HG03060 (cell line): ENCODE results near the gene URB2.
"Not testable (repeated sequence)": the region's sequence is repeated elsewhere in the genome, so short reads cannot be mapped to it uniquely, and the experiment has no call there.

ENCODE experiments used
- ATAC-seq: cut with Tn5 transposase; IDR thresholded peaks from one replicate; pipeline ENCODE4 v1.9.1; 2021; ENCODE audit warnings: low read depth, moderate number of reproducible peaks; ENCODE audit not compliant: unreplicated experiment

URB2 gene

GRCh38 chr1:229608590-229608989 is 17.5 kb upstream of the URB2 start:
- no peak for ATAC-seq

- no peak for ATAC-seq
These were observed 12.1 kb upstream of the URB2 start for GRCh38 chr1:229613938-229614337.

DNA sequence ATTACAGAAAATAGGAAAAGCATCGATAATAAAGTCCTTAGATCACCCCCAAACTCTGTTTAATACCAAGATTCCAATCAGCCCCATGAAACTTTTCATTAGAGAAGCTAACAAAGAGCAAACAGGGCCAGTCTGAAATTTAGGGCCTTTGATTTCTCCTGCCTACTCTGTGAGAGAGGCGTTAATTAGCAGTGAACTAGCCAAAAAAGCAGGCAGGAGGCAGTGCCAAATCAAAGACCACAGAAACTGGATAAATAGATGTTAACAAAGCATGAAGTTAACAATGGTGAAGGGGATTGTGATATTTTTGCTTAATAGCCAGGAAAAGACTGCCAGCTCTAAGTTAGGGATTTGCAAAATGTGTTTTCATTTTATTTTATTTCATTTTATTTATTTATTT is 11.3 kb upstream of the URB2 start:
- ATAC-seq = no peak

DNA sequence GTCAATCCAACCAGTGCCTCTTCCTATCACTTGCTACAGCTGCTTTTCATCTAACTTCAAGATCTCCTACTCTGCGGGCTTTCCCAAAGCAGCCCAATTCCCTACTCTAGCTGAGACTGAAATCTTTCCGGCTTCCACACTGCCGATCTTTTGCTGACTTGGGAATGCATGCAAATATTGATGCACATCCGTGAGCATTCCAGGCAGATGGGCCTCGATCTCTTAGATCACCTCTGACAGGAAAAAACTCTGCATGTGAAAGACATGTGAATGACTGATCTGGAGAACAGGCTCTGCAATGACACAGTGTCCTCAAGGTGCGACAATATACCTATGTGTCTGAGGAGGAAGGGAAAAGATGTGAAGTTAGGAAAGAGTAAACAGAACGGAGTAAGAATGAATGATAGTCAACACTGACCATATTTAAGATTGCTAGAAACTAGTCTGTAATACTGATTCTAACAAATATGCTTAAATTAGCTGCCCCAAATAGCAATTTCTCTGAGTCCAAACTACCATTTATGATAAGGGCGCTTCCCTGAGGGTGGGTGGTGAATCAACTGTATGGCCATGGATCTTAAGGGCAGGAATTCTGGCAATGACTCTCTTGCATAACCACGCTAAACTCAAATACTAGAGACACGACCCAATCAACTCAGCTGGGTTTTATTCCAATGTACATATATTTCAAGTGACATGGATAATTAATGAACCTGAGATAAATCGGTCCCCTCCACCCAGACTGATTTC is 8.5 kb upstream of the URB2 start:
- no peak for ATAC-seq

DNA sequence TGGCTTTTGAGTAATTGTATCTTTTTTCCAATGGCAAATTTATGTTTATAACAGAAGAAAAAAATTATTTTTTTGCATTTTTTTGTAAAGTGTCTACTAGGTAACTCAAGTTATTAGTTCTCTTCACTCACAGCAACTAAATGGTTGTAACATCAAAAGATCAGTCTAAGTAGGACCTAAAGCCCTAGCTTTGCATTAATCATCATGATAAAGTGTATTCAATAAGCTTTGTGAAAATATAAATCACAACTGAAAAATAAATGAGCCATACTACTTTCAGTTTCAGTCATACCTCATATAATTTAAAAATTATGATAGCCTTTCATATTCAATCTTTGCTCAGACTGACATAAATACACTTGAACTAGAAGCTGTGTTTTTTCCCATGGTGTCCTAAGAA is 7.0 kb upstream of the URB2 start:
- ATAC-seq = no peak

DNA sequence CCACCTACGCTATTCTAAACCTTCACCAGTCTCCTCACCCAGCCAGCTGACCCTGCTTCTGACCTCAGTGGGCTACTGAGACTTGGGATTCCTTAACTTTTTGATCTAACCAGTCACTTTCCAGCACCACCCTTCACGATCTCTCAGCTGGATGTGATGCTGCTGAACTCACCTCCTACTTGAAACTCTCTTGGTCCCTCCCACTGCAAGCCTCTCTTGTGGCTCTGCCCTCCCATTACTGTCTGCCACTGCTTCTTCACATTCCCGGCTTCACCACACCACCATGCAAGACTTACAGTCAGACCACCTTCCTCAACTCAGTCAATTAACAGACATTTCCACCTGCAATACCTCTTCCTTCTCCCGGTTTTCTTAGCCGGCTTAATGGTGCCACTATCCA is 6.4 kb upstream of the URB2 start:
- no peak for ATAC-seq

DNA sequence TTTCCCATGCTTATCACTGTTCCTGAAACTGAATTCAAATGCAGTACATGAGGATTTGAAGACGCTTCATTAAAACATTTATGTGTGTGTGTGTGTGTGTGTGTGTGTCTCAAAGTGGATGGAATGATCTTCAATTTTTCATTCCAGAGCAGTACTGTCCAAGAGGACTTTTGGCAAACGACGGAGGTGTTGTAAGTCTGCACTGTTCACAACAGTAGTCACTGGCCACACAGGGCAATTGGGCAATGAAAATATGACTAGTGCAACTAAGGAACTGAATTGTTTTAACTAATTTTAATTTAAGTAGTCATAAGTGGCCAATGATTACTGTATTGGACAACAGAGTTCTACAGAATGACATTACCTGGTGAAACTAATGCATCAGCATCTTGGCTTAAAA is 5.2 kb upstream of the URB2 start:
- no peak for ATAC-seq

DNA sequence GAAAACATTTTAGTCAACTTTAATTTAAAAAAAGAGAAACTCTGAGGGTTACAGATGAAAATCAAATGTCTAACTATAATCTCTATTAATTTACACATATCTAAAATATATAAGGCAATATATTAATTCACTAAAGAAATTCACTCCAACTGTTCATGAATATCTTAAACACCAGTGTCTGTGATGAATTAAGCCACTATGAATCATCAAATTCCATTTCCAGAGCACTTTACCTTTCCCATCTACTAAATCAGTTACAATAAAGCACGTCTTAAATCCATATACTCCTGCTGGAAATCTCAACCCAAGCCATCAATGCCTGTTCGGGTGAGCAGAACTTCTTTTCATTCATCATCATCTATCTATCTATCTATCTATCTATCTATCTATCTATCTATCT is 4.4 kb upstream of the URB2 start:
- ATAC-seq = no peak

GRCh38 chr1:229622641-229623120 is 3.4 kb upstream of the URB2 start:
- not testable (repeated sequence) for ATAC-seq

GRCh38 chr1:229623225-229623624 is 2.8 kb upstream of the URB2 start:
- ATAC-seq = no peak

DNA sequence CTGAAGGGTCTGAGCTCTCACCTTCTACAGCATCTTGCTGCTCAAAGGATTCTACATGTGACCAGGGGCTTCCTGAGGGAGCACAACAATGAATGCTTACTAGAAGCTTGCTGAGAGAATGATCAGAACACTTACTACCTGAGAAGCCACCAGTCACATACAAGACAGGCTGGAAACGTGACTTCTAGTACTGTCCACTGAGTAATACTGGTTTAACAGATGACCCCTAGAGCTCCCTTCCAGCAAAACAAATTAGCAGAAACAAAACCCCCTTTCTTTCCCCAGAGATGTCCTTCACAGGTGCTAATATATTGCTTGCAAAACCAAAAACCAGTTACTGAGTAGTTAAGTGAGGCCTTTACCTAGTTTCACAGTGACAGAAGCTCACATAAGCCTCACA is 2.2 kb upstream of the URB2 start:
- no peak for ATAC-seq

DNA sequence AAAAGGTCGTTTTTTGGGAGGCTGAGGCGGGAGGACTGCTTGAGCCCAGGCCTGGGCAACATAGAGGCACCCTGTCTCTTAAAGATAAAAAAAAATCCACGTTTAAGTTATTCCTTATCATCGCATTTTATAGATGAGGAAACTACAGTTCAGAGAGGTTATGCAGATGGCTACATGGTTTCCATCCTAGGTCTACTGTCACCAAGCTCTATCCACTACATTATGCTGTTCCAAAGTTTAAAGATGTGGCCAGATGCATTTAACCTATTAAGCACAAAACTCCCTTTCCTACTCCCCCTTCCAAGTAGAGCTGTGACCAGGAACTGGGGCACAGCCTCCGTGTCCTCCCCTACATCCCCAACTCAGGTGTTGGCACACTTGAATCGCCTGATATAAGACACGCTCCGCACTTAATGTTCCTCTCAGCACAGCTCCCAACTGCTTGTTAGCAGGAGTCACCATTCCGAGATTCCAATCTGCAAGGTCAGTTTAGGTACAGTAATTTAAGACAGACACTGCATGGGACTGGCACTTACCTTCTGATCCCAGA is 1.5 kb upstream of the URB2 start:
- no peak for ATAC-seq

GRCh38 chr1:229625071-229625914 is 754 bp upstream of the URB2 start:
- ATAC-seq = no peak

DNA sequence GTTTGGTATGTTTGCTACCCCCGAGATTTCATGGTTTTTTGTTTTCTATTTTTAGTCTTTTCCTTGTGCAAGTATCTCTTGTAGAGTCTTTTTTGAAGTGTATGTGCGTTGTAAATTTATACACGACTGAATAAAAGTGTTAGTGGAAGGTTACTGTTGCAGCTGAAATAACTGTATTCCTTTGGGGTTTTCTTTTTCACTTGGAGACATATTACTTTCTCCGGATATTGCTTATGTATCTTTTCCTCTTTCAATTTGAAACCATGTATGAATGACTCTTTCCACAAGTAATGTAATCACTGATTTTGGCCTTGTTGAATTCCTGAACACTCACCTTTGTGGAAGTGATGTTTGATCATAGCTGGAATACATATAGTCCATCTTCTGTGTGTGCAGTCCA is 956 bp downstream of the URB2 start:
- no peak for ATAC-seq

DNA sequence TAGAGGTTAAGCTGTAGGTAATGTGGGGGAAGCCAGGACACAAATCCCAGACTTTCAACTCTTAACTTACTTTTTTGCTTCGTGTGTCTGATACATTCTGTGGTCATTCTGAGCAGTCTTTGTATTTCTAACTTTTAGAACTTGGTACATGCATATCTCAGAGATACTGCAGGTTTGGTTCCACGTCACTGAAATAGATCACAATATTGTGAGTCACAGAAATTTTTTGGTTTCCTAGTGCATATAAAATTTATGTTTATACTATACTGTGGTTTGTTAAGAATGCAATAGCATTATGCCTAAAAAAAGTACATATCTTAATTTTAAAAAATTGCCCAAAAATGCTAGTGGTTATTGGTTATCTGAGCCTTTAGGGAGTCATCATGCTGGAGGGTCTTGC is 3.2 kb downstream of the URB2 start:
- ATAC-seq = no peak

DNA sequence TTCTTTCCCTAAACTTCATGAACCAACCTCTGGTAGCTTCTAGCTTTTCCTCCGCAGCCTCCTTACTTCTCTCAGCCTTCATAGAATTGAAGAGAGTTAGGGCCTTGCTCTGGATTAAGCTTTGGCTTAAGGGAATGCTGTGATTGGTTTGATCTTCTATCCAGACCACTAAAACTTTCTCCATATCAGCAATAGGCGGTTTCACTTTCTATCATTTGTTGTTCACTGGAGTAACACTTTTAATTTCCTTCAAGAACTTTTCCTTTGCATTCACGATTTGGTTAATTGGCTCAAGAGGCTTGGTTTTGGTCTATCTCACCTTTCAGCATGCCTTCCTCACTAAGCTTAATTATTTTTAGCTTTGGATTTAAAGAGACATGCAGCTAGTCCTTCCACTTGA is 5.1 kb downstream of the URB2 start:
- ATAC-seq = no peak

DNA sequence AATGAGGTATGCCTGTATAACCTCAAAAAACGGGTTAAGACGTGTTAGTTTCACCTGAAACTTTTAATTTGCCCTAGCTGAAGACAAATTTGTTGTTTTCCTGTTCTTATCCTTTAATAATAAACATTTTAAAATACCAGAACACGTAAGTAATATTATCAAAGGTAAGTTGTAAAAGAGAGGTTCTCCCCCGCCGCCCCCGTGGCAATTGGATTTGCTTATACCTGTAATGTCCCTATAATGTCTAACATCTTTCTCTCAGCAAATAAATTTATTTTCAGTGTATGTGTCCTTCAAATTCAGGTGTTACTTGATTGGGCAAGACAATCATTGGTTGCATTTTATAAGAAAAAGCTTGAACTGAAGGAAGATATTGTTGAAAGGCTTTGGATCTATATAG is 5.9 kb downstream of the URB2 start:
- no peak for ATAC-seq

- no peak for ATAC-seq
These were observed 10.0 kb downstream of the URB2 start for GRCh38 chr1:229636042-229636441.

GRCh38 chr1:229637746-229638145 is 11.7 kb downstream of the URB2 start:
- ATAC-seq = no peak

DNA sequence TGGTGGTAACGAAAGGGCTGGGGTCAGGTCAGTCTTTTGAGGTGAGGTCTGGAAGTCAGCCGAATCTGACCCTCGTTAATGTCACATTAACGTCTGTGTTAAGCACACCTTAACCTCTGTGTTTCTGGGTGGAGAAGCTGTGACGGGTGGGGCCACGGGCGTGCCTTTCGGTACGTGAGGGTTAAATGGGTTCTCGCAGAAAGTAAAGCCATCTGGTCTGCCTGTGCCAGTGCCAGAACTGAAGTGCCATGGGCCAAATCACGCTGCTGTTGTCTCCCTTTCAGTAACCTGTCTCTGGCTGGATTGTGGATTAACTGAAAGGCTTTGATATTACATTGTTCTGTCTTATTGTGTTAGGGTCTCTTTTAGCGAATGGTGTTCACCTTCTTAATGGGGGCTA is 14.4 kb downstream of the URB2 start:
- ATAC-seq = no peak

DNA sequence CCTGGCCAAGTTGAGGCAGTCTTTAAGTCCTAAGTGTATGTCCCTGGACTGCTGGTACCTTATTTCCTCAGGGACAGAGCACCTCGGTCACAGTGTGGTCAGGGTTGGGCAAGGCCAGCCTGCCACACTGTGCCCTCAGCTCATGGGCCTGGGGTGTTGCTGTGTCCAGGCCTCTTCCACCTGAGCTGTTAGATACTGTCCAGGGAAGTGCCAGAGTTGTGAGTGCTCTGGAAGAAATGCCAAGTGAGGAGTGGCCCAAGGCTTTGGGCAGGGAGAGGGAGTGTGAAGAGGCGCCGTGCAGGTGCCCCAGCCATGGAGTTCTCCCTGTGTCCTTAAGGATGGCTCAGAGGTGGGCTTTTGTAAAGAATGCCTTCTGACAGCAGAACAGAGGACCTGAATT is 15.3 kb downstream of the URB2 start:
- no peak for ATAC-seq

GRCh38 chr1:229642376-229642775 is 16.3 kb downstream of the URB2 start:
- no peak for ATAC-seq
